PC-3 (cell line): ENCODE measurements around the gene DEFB129.

Experiments used
- CTCF ChIP-seq: fragments of 300-600 bp; sonication (generic); conservative IDR thresholded peaks from 2 replicates; pipeline ENCODE4 v1.5.1; 2017; ENCODE audit warnings: antibody characterized with exemption, low read depth, mild to moderate bottlenecking, low read length
- EZH2 ChIP-seq: fragments of 300-600 bp; sonication (generic); IDR thresholded peaks from one replicate; pipeline ENCODE4 v1.6.1; 2017; ENCODE audit warnings: antibody characterized with exemption, mild to moderate bottlenecking, low read length; ENCODE audit not compliant: unreplicated experiment

- TF ChIP-seq EZH2 = no peak
- peak; percentile 47; the same call in 1 of the 2 replicates for TF ChIP-seq CTCF
Measured at GRCh38 chr20:235891-236290, 8.8 kb downstream of the DEFB129 start.
